ENCODE data around the gene PCDHGC4. TPM values are rescaled to one million over a fixed set of nuclear protein-coding genes. Genes with fewer than 3 reads are reported as not detected.

PCDHGC4 gene
- total RNA-seq, 6 donors from 2014 or later: 0.69 to 24.7 (median 1.8) TPM

DNA sequence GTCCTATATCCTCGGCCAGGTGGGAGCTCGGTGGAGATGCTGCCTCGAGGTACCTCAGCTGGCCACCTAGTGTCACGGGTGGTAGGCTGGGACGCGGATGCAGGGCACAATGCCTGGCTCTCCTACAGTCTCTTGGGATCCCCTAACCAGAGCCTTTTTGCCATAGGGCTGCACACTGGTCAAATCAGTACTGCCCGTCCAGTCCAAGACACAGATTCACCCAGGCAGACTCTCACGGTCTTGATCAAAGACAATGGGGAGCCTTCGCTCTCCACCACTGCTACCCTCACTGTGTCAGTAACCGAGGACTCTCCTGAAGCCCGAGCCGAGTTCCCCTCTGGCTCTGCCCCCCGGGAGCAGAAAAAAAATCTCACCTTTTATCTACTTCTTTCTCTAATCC, 7.0 kb upstream of the PCDHGC4 start:
- H3K27me3 ChIP-seq: no peaks in the 10 kb centered on the region
- H3K9me3 ChIP-seq: no peaks in the 10 kb centered on the region
- H3K36me3 ChIP-seq: peaks cover 0 to 5% (median 0%) of the 10 kb centered on the region in 4 donors
- 55 to 60% methylated on average over 7 to 13 of the region's 13 CpGs for WGBS, 2 donors
- DNase-seq (no peak), ATAC-seq (ENCODE audit: low FRiP score in 2 of 2) (no peak)
- TF ChIP-seq POLR2AphosphoS5 (IDR thresholded peaks at IDR 0.05) (no peak), EP300 (IDR thresholded peaks at IDR 0.05) (no peak), POLR2A (IDR thresholded peaks at IDR 0.05) (no peak)
- TF ChIP-seq, protein P1, sequence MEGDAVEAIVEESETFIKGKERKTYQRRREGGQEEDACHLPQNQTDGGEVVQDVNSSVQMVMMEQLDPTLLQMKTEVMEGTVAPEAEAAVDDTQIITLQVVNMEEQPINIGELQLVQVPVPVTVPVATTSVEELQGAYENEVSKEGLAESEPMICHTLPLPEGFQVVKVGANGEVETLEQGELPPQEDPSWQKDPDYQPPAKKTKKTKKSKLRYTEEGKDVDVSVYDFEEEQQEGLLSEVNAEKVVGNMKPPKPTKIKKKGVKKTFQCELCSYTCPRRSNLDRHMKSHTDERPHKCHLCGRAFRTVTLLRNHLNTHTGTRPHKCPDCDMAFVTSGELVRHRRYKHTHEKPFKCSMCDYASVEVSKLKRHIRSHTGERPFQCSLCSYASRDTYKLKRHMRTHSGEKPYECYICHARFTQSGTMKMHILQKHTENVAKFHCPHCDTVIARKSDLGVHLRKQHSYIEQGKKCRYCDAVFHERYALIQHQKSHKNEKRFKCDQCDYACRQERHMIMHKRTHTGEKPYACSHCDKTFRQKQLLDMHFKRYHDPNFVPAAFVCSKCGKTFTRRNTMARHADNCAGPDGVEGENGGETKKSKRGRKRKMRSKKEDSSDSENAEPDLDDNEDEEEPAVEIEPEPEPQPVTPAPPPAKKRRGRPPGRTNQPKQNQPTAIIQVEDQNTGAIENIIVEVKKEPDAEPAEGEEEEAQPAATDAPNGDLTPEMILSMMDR (IDR thresholded peaks at IDR 0.05): no peak
- H3K4me1 ChIP-seq: peaks cover 21 to 52% (median 34%) of the 10 kb centered on the region in 4 donors
- H3K4me3 ChIP-seq: peak overlapping the region; percentile 17 to 70 (median 58)
- peak overlapping the region in 2 of 4 donors; percentile 38 to 88 for H3K27ac ChIP-seq

DNA sequence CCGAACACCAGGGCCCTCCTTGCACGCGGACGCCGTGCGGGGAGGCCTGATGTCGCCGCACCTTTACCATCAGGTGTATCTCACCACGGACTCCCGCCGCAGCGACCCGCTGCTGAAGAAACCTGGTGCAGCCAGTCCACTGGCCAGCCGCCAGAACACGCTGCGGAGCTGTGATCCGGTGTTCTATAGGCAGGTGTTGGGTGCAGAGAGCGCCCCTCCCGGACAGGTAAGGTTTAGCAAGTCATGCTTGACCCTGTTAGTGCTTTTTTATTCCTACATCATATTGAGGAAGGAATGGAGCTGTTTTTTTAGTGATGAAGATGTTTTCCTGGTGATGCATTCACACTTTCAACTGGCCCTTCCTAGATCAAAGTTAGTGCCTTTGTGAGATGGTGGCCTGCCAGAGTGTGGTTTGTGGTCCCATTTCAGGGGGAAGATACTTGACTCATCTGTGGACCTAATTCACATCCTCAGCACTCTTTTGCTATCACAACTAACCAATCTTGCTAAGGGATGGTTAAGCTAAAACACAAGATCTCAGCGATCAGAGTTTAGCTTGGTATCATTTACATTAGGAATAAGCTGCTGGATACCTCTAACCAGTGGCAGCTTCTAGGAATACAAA, 6.4 kb upstream of the PCDHGC4 start:
- no peak overlapping the region for H3K27ac ChIP-seq
- ATAC-seq (ENCODE audit: low FRiP score in 2 of 2) (no peak), DNase-seq (peak; percentile 87 to 92)
- H3K27me3 ChIP-seq: no peaks in the 10 kb centered on the region
- peaks cover 0 to 5% (median 0%) of the 10 kb centered on the region in 4 donors for H3K36me3 ChIP-seq
- TF ChIP-seq, protein P1 (IDR thresholded peaks at IDR 0.05): peak in 3 of 6 experiments; percentile 34 to 46 (median 36)
- TF ChIP-seq EP300 (IDR thresholded peaks at IDR 0.05): no peak
- TF ChIP-seq POLR2A (IDR thresholded peaks at IDR 0.05): no peak
- TF ChIP-seq POLR2AphosphoS5 (IDR thresholded peaks at IDR 0.05): no peak
- 30 to 57% methylated on average over 18 to 19 of the region's 20 CpGs for WGBS, 2 donors
- peaks cover 21 to 52% (median 34%) of the 10 kb centered on the region in 4 donors for H3K4me1 ChIP-seq
- peak overlapping the region; percentile 17 to 70 (median 58) for H3K4me3 ChIP-seq
- no peaks in the 10 kb centered on the region for H3K9me3 ChIP-seq

DNA sequence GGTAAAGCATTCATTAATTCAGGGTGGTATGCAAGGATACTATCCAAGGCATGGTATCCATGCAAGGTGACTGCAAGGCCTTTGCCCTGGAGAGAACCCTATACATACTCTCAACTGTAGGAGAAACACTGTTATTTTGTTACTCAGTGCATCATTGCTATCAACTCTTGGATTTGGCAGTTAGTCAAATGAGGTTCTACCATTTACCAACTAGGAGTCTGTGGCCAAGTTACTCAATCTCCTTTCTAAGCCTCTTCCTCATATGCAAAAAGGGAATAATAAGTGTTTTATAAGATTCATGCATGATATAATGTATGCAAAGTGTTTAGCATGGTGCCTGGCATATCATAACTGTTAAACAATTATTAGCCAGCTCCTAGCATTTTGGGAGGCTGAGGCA, 5.1 kb upstream of the PCDHGC4 start:
- H3K36me3 ChIP-seq: peaks cover 0 to 5% (median 0%) of the 10 kb centered on the region in 4 donors
- peak overlapping the region in 2 of 4 donors; percentile 65 to 70 for H3K4me3 ChIP-seq
- TF ChIP-seq EP300 (IDR thresholded peaks at IDR 0.05): no peak
- no peak for TF ChIP-seq POLR2A (IDR thresholded peaks at IDR 0.05)
- TF ChIP-seq, protein P1 (IDR thresholded peaks at IDR 0.05): no peak
- no peak for TF ChIP-seq POLR2AphosphoS5 (IDR thresholded peaks at IDR 0.05)
- H3K9me3 ChIP-seq: no peaks in the 10 kb centered on the region
- no peak for DNase-seq
- H3K27ac ChIP-seq: no peak overlapping the region
- peaks cover 26 to 55% (median 34%) of the 10 kb centered on the region in 4 donors for H3K4me1 ChIP-seq
- H3K27me3 ChIP-seq: peaks cover 0 to under 1% (median 0%) of the 10 kb centered on the region in 4 donors
- no peak for ATAC-seq (ENCODE audit: low FRiP score in 2 of 2)

DNA sequence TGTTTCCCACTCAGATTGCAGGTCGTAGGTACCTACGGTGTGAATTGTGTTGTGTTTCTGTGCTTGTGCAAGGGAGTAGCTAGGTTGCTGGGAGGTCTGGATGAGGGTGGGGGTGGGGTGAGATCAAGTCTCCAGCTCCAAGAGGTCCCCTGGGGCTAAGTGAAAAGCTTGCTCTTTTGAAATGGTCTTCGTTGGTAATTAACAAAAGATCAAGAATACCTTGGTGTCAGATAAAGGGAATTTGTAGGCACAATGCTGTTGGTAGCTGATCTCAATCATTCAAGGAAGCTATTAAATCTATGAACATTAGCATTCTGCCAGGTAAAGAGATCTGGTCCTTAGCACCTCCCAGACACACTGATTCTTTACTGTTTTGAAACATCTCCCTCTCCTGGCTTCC, 928 bp upstream of the PCDHGC4 start:
- no peak overlapping the region for H3K27ac ChIP-seq
- DNase-seq (no peak), ATAC-seq (ENCODE audit: low FRiP score in 2 of 2) (no peak)
- H3K36me3 ChIP-seq: peaks cover 0 to 27% (median 0%) of the 10 kb centered on the region in 4 donors
- peaks cover 5 to 29% (median 22%) of the 10 kb centered on the region in 4 donors for H3K4me1 ChIP-seq
- H3K9me3 ChIP-seq: no peaks in the 10 kb centered on the region
- TF ChIP-seq POLR2AphosphoS5 (IDR thresholded peaks at IDR 0.05): no peak
- TF ChIP-seq, protein P1 (IDR thresholded peaks at IDR 0.05): no peak
- no peak for TF ChIP-seq EP300 (IDR thresholded peaks at IDR 0.05)
- TF ChIP-seq POLR2A (IDR thresholded peaks at IDR 0.05): no peak
- H3K27me3 ChIP-seq: peaks cover 0 to 2% (median 0%) of the 10 kb centered on the region in 4 donors
- peak overlapping the region in 2 of 4 donors; percentile 1 to 29 for H3K4me3 ChIP-seq
- 43 to 54% methylated on average over 3 of the region's 3 CpGs for WGBS, 2 donors

DNA sequence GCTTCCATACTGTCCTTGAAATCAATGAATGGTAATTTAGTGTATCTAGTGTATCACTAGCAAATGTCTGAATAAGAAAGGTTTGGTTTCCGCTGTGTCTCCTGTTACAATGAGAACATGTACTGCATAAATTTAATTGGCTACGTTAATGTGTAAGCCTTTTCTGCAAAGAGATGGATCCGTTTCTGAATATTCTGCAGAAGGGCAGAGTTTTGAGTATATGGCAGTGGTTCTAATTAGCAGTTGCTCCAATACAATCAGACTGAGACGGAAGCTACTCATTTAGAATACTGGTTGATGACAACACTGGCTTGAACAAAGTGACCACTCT, 555 bp upstream of the PCDHGC4 start:
- H3K4me1 ChIP-seq: peaks cover 2 to 26% (median 22%) of the 10 kb centered on the region in 4 donors
- no peak overlapping the region for H3K27ac ChIP-seq
- H3K9me3 ChIP-seq: no peaks in the 10 kb centered on the region
- 29 to 36% methylated on average over 4 of the region's 4 CpGs for WGBS, 2 donors
- peak overlapping the region in 2 of 4 donors; percentile 29 to 39 for H3K4me3 ChIP-seq
- DNase-seq (no peak), ATAC-seq (ENCODE audit: low FRiP score in 2 of 2) (no peak)
- TF ChIP-seq POLR2AphosphoS5 (IDR thresholded peaks at IDR 0.05) (no peak), EP300 (IDR thresholded peaks at IDR 0.05) (no peak), POLR2A (IDR thresholded peaks at IDR 0.05) (no peak)
- TF ChIP-seq, protein P1 (IDR thresholded peaks at IDR 0.05): no peak
- peaks cover 0 to 27% (median 0%) of the 10 kb centered on the region in 4 donors for H3K36me3 ChIP-seq
- peaks cover 0 to 2% (median 0%) of the 10 kb centered on the region in 4 donors for H3K27me3 ChIP-seq

All from upper lobe of left lung (tissue), 6 donors.